Activated CD4-positive, alpha-beta T cell treated with anti-CD3 and anti-CD28 coated beads, Interleukin-2, Interleukin-6, amounts not matched to agents 100 ng/mL and 50 ng/mL, durations not matched to agents 16 hours and 8 hours (primary cell): Measurements from ENCODE around the gene MAN1A1.

Source experiments
- DNase-seq: peaks from one replicate; pipeline ENCODE4 v3.0.0-alpha.2; 2020

MAN1A1 gene

DNA sequence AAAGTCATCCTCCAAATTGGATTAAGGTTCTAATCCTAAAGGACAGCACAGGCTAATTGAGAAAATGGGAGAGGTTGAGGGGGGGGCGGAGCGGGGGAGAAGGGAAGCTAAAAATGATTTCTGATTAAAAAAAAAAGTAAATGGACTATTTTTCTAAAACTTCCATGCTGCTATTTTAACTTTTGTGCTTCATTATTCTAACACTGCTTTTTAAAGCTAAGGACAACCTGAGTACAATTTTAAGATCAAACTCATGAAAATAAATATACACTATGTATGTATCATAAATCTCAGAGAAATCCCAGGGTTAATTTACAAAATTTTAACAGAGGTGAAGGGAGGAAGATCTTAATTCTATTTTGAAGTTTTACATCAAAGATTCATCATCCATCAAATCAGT is 4.4 kb downstream of the MAN1A1 start:
- no peak for DNase-seq

DNA sequence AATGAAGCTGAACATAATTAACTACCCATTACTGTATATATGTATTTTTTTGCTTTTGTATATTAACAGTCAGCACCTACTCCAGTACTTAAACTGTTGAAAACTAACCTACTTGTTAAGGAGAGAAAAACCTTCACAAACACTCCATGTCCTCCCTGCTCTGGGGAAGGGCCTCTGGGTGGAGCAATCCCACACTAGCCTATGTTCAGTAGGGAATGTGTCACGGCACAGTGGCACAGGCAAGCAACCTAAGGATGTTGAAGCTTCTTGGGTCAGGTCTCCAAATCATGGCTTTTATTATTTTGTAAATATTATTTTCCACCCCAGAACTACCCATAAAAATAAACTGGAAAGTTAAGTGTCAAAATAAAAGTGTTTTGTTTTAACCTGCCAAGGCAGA is 5.3 kb downstream of the MAN1A1 start:
- no peak for DNase-seq

DNA sequence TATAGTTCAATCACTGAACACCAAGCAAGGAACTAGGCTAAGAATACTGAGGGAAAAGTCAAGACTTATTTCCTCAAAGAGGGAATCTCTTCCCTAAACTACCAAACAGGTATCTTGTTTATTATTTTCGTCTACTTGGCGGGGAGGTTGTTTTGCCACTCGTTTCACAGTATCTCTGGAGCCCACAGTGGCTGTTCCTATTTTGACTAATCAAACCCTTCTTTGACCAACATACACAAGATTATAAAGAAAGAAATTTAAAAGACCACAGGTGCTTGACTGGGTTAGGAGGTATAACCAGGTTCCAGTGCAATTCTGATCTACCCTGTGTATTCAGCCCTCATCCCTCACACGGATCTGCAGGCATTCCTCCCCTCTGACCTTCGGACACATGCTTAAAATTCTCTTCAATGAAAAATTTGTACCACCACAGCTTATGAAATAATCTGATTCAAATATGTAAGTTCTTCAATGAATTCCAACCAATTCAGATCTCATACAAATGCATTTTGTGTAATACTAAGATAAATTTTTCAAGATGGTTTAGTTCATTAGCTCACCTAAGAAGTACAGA is 5.9 kb downstream of the MAN1A1 start:
- DNase-seq: peak; percentile 13

DNA sequence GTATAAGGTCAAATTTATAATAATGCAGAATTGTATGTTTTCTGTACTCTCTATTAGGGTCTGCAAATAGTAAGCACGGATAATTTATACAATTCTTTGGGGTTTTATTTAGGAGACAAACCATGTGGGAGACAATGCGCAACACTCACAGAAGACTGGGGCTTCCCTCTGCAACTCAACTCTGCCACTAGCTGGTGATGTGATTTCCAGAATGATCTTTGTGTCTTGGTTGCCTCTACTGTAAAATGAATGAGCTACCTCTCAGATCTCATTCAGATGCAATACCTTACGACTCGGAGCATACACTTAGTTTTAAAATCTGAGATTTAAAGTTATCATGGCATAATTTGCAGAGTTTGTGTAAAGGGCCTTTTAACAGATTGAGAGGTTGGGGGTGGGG is 6.4 kb downstream of the MAN1A1 start:
- peak; percentile 16 for DNase-seq

DNA sequence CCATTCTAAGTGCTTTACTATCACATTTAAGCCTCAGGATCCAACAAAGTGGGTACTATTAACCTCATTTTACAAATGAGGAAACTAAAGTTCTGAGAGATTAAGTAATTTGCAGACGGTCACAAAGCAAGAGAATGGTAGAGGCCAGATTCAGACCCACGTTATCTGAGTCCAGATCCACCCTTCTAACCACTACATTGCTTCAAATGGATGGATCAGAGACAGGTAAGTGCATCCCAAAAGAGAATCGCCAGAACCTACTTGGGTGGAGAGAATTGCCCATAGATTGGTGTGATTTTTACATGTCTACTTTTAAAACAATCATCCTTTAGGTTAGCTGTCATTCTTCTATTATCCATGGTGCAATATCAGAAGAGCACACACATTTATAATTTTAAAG is 7.1 kb downstream of the MAN1A1 start:
- DNase-seq: no peak

DNA sequence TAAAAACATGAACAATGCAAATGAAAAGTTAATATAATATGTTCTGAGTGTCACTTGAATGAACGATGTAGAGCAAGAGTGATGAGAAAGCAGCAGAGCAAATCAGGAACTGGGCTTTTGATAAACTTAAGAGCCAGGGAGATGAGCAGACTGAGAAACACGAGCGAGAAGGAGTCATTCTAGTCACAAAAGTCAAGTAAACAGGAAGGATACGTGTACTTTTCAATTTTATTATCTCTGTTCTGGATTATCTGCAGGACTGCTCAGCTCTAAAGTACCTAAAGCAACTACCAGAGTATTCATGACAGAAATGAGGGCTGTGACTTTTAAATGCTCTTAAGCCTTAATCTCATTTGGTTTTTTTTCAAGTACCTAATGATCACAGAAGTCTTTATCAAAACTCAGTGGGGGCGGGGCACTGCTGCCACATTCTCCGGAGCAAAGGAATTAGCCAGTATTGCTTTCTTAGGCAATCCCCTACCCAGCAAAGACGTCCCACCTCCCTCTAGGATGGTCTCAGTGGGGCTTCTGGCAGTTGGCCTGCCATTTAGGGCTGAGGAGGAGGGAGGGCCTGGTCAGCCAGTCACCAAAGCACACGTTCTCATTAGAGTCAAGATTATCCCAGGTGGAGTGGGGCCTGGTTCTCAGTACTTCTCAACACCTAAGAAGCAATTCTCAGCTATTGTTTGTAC is 8.6 kb downstream of the MAN1A1 start:
- DNase-seq: no peak

DNA sequence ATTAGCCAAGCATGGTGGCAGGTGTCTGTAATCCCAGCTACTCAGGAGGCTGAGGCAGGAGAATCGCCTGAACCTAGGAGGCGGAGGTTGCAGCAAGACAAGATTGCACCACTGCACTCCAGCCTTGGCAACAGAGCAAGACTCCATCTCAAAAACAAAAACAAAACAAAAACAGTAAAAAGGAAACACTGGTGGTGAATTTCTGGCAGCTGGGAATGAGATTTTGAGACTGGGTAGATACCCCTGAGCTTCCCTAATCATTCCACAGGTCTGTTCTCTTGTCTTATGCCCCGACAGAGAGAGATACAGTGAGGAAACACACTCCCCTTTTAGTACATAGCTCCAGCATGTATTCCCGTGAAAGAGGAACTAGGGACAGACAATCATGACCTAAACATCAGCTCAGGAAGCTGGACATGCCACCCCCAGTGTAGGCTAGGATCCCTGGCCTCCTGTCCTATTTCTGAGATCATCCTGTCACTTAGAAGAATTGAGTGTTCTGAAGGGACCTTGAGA is 9.6 kb downstream of the MAN1A1 start:
- DNase-seq: no peak

DNA sequence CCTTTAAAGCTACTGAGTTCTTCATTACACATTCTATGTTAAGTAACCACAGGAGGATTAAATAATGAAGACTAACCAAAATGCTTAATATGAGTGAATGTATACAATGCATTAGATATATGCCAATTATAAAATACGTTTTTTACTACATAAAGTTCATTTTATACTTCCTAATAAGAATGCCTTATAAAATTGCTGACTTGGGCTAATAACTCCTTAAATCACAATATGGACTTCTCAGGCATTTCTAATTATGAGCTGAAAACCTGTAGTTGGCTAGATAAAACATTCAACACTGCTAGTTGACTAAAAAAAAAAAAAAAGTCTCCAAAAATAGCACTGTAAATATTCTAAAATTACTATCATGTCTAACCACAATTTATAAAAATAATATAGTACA is 11.8 kb downstream of the MAN1A1 start:
- no peak for DNase-seq

DNA sequence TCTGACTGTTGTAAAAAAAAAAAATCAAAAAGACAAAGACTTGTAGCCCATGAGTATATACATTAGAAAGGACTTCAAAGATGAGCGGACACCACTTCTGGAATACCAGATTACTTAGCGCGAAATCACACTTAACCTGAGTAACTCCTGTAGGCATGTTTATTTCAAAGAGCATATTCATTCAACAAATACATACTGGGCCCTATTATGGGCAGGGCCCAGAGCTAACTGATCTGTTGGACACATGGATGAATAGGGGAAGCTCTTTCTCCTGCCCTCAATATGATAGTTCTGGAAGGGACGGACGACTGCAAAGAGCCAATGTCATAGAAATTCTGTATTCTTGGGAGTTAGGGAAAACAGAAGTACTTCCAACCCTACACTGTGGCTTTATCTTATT is 12.3 kb downstream of the MAN1A1 start:
- DNase-seq: no peak

DNA sequence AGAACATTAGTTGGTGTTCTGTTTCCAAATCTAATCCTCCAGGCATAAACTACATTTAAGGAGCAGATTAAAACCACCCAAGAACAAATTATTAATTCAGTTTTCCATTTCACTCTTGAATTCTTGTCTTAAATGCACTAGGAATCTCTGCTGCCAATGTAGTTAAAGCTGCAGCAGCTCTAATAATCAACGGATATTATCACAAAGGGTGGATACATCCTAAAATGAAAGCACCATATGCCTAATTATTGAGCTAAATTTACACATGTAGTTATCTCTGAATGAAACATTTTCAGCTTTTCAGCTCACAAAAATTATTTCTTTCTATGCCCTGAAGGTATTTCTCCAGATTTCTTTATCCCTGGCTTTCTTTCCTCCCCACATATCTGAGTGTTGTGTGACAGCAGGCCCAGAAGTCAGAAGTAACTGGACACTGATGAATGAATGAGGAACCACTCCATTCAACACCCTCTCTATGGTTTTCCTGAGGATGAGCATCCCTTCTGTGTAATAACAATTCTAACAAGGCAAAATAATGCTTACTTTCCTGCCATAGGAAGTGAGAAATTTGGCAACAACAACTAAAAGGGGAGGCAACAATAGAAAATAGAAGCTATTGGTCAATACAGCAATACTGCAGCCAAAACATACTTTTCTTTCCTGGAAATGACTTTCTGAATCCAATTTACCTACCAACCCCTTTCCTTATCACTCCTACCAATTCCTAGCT is 14.9 kb downstream of the MAN1A1 start:
- no peak for DNase-seq

DNA sequence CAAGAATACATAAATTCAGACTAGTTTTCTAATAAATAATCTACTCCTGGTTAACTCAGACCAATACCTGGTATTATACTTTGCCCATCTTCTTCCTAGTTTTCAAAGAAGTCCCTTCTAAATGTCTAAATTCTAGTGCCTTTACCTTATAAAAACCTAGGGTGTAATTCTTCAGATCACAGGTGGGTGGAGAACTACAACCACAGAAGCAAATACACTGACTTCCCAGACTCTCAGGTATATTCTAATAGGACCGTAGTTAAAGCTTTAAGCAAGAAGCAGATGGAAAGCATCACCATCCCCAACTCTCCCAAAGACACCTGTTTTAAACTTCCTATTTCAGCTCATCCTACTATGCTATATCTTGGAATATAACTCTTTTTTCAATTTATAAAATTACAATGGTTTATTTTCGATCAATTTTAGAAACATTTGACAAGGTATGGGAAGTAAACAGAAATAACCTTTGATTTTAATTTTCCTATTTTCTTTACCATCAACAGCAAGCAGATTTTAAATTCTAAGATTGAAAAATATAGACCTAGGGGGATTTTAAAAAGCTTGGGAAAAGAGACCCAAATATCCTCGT is 15.8 kb downstream of the MAN1A1 start:
- no peak for DNase-seq

DNA sequence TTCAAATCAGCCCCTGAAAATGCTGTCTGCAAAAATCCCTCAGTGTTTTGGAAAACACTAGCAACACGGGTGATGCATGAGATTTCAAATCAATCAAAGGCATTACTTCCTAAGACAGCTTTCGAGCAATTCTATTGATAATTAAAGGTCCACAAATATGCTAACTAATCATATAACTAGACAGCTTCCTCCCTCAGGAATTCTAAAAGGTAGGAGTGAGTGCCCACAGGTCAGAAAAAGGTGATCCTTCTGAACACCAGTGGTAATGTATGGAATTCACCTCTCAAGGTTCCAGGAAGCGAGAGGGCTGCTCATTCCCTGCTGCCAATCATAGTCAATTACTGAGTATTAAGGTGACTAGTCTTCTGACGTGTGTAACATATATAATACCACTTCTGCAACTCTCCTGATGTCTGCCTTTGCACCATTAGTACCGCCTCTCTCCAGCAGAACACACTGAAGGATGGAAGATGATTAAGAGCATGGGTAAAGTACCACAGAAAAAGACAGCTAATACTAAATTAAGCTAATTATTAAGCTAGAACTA is 16.4 kb downstream of the MAN1A1 start:
- DNase-seq: no peak

DNA sequence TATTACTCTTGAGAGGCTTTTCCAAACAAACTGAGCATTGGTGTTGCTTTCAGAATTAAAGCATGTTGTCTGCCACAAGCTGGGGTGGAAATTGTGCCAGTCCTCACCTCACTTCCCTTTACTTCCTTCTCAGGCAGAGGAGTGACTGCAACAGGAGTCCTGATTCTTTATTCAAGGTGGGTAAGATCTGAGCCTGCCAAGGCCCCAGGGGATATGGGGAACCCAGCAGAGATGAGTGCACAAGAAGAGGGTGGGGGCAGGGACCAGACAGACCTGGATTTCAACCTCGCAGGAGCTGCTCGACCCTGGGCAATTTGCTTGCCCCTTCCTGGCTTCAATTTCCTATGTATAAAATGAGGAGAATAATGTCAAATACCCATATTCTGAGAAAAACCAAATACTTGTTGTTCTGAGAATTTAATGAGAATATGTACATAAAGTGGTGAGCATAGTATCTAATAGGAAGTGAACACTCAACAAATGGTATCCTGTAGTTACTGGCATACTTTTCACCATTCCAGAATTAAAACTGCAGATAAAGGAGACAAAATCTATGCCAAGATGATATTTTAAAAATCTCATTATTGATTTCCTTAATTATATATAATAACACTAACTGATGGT is 17.8 kb downstream of the MAN1A1 start:
- DNase-seq: no peak

DNA sequence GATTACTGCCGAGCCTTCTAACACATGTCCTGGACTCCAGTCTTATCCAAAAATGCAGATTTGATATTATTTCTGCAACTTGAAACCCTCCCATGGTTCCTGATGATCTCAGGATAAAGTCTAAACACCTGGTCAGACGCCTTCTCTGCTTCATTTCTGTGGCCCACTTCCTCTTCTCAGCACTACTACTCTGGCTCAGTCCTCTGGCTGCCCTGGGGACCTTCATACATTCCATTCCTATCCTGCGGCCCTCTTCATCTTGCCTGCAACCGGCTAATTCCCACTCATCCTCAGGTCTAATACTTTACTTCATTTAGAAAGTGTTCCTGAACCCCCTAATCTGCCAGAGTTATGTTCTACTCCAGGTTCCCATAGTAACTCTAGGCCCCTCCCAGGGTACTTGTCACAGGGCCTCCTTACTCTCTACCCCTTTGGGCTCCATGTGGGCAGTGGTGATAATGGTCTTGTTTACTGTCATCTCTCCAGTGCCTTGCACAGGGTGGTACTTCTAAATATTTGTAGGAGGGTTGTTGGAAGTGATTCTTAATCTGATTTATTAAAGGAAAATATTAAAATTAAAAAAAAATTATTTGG is 18.9 kb downstream of the MAN1A1 start:
- no peak for DNase-seq

DNA sequence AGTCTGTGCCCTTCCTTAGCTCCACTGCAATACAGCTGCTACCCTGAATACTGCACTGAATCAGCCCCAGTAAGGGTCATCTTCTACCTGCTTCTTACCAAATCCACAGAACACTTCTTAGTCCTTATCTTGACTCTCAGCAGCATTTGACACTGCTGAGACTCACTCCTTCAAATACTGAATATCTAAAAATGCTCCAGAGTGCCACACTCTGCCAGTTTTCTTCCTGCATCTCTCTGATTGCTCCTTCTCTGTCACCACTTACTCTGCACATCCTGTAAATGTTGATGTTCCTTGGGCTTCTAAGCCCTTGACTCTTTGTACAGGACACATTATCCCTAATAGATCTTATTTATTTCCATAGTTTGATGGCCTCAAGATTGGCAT is 19.8 kb downstream of the MAN1A1 start:
- DNase-seq: no peak

DNA sequence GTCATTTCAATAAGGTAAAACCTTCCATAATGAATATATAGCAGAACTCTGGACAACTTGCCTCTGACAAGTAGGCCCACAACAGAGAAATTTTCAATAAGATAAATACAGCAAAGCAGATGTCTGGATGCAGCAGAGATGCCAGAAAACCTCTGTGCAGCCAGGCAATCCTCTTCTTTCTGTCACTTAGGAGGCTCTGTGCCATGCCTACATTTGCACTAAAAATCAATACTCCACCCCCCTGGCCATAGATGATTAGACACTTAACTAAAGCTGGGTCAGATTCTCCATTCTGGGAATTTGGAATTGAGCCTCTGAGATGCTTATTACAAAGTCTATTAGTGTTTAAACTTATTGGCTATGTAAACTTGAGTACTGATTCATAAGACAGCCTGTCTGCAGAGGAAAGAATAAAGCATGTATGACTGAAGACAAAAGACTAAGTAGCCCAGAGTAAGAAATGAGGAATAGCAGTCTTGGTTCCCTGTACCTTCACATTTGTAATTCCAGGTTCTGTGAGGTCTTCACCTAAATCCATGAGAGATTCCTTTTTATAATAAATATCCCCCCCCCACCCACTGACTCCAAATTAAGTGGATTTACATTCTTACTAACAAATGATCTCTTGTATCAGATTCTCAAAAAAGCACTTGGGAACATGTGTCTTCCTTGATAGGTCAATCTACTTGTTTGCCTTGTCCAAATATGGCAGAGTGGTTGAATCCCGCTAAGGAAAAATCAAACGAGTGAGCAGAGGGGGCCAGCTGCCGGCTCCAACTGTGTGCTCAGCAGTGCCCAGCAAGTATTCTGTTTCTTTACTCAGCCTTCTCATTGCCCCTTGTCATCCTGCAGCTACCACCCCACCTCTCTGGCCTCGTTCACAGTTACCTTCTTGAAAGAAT is 20.4 kb downstream of the MAN1A1 start:
- no peak for DNase-seq

DNA sequence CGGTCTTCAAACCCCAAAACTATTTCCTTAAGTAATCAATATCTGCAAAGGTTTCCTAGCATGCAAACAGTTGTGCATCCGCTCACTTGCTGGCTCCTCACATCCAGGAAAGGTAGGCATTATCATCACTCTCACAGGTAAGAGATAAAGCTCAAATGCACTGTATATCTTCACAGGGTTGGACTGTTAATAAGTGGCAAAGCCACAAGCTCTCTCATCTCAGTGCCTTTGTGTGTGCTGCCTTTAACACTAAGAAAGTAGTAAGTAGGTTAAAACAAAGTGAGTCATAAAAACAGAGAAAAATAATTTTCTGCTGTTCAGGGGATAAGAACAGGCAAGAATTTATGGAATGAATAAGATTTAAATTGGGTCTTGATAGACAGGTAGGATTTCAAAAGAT is 21.3 kb downstream of the MAN1A1 start:
- no peak for DNase-seq

DNA sequence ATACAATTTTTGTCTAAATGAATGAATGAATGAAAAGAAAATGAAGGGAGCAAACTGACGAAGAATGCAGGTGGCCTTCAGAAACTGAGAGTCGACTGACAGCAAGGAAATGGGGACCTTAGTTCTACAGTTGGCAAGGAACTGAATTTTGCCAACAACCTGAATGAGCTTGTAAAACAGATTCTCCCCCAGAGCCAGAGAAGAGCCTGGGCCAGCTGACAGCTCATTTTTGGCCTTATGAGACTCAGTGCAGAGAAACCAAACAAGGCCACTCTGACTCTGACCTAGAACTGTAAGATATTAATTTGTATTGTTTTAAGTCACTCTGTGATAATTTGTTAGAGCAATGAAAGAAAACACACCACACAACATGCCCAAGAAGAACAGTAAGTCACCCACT is 21.8 kb downstream of the MAN1A1 start:
- DNase-seq: no peak

DNA sequence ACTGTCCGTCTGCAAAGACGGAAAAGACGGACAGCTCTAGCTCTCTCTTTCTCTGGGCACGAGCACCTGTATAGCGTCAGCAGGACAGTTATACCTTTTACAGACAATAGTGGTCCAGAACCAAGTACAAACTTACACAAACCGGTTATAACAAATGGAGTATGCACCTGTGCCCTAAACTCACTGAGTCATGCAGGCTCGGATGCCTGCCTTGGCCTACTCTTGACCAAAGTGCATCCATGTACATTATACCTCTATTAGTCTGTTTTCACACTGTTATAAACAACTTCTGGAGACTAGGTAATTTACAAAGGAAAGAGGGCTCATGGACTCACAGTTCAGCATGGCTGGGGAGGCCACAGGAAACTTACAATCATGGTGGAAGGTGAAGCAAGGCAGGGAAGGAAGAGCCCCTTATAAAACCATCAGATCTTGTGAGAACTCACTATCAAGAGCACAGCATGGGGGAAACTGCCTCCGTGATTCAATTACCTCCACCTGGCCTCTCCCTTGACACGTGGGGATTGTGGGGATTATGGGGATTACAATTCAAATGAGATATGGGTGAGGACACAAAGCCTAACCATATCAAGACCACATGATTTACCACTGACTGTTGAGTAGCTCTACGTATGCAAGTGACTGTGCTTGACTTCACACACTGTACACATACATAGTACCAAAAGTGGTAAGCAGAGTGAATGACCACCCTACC is 23.1 kb downstream of the MAN1A1 start:
- DNase-seq: no peak

DNA sequence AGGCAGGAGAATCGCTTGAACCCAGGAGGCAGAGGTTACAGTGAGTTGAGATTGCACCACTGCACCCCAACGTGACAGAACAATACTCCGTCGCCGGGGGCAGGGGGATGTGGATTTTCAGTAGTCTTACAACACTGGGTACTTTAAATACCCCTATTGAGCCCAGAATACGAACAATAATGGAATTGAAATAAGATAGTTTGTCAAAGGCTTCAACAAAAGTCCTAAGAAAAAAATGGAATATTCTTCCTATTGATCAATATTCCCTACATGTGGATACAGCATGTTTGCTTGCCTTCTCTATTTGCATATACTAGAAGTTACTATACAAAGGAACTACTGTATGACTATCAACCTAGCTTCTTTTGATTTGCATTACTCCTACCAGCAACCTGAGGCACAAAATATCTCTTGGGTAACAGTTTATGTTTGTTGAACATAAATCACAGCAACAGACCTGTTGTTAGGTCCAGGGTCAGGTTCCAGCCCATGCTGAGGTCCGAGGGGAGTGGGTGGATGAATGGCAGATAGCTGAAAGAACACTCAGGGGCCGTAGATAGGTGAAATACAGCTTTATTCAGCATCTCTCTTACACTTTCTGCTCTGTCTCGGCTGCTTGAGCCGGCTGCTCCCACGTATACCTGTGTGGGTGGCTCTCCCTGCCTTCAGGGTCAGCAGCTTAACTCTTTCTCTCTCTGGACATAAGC is 23.8 kb downstream of the MAN1A1 start:
- DNase-seq: no peak
